ENCODE data around the gene ADAMTS14. TPM values are rescaled to one million over a fixed set of nuclear protein-coding genes. Genes with fewer than 3 reads are reported as not detected.
"Not testable (repeated sequence)": the region's sequence is repeated elsewhere in the genome, so short reads cannot be mapped to it uniquely, and the experiment has no call there.

The ADAMTS14 gene
- total and polyA plus RNA-seq, 3 experiments from 2014 or later: 0.06 TPM; not detected in 2

DNA sequence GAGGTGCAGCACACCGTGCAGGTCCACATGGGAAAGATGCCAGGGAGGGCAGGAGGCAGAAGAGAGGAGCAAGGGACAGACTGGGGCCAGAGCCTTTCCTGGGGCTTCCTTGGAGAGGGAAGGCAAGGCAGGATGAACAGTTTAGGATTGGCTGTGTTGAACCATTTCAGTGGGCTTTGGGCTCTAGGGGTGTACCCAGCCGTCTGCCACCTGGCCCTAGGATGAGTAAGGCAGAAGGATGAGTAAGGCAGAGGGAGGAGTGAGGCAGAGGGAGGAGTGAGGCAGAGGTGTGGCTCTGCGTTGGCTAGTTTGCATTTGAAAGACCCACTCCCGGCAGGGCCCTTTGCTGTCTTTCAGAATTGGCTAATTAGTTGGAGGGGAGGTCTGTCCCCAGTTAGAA lies 38.3 kb upstream of the ADAMTS14 start:
- Histone ChIP-seq H3K36me3 (ENCODE audit: insufficient read depth, low read length) (no peaks in the 10 kb centered on the region), H3K4me1 (ENCODE audit: insufficient read depth, low read length) (no peaks in the 10 kb centered on the region), H3K4me3 (ENCODE audit: low read length) (no peak overlapping the region), H3K27me3 (ENCODE audit: insufficient read depth, low read length, poor library complexity, severe bottlenecking) (no peaks in the 10 kb centered on the region), H3K27ac (ENCODE audit: low read depth, low read length) (no peak overlapping the region), H3K9me3 (ENCODE audit: low read length) (no peaks in the 10 kb centered on the region)
- Mint-ChIP-seq H3K9me3 (peaks cover 0 to 5% (median 4%) of the 10 kb centered on the region in 5 donors), H3K4me1 (no peaks in the 10 kb centered on the region), H3K4me3 (no peak overlapping the region), H3K36me3 (peaks cover 0 to 9% (median 0%) of the 10 kb centered on the region in 3 donors), H3K27me3 (peaks cover 5 to 12% of the 10 kb centered on the region in 2 donors), H3K27ac (peak overlapping the region in 2 of 8 donors; percentile 37 to 80)
- ChIA-PET POLR2A (no interaction called here), CTCF (no interaction called here)
- no peak for DNase-seq

GRCh38 chr10:70634515-70634914 lies 37.8 kb upstream of the ADAMTS14 start:
- H3K27ac Mint-ChIP-seq, POLR2A ChIA-PET, CTCF ChIA-PET: not testable (repeated sequence)

DNA sequence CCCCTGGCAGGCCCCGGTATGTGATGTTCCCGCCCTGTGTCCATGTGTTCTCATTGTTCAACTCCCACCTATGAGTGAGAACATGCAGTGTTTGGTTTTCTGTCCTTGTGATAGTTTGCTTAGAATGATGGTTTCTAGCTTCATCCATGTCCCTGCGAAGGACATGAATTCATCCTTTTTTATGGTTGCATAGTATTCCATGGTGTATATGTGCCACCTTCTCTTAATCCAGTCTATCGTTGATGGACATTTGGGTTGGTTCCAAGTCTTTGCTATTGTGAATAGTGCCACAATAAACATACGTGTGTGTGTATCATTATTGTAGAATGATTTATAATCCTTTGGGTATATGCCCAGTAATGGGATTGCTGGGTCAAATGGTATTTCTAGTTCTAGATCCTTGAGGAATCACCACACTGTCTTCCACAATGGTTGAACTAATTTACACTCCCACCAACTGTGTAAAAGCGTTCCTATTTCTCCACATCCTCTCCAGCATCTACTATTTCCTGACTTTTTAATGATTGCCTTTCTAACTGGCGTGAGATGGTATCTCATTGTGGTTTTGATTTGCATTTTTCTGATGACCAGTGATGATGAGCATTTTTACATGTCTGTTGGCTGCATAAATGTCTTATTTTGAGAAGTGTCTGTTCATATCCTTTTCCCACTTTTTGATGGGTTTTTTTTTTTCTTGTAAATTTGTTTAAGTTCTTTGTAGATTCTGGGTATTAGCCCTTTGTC lies 32.5 kb upstream of the ADAMTS14 start:
- H3K27me3 ChIP-seq (ENCODE audit: insufficient read depth, low read length, poor library complexity, severe bottlenecking); H3K4me1 Mint-ChIP-seq; H3K36me3 ChIP-seq (ENCODE audit: insufficient read depth, low read length); H3K4me3 Mint-ChIP-seq; H3K9me3 Mint-ChIP-seq; H3K27me3 Mint-ChIP-seq; DNase-seq; H3K4me3 ChIP-seq (ENCODE audit: low read length); H3K27ac ChIP-seq (ENCODE audit: low read depth, low read length); H3K4me1 ChIP-seq (ENCODE audit: insufficient read depth, low read length); H3K36me3 Mint-ChIP-seq; CTCF ChIA-PET; H3K9me3 ChIP-seq (ENCODE audit: low read length); H3K27ac Mint-ChIP-seq: not testable (repeated sequence)
- POLR2A ChIA-PET: interaction anchor here (0.7 kb wide), 1 partner anchor 12 kb away, joined by 4 read pairs; no protein-coding TSS in a partner anchor

More at GRCh38 chr10:70634515-70634914, 37.8 kb upstream of the ADAMTS14 start:
- H3K4me3 Mint-ChIP-seq; H3K36me3 Mint-ChIP-seq; H3K36me3 ChIP-seq (ENCODE audit: insufficient read depth, low read length); H3K9me3 ChIP-seq (ENCODE audit: low read length); H3K27ac ChIP-seq (ENCODE audit: low read depth, low read length); DNase-seq; H3K27me3 ChIP-seq (ENCODE audit: insufficient read depth, low read length, poor library complexity, severe bottlenecking); H3K9me3 Mint-ChIP-seq; H3K4me3 ChIP-seq (ENCODE audit: low read length); H3K4me1 Mint-ChIP-seq; H3K4me1 ChIP-seq (ENCODE audit: insufficient read depth, low read length): not testable (repeated sequence)
- H3K27me3 Mint-ChIP-seq: peaks cover 5 to 12% of the 10 kb centered on the region in 2 donors

DNA sequence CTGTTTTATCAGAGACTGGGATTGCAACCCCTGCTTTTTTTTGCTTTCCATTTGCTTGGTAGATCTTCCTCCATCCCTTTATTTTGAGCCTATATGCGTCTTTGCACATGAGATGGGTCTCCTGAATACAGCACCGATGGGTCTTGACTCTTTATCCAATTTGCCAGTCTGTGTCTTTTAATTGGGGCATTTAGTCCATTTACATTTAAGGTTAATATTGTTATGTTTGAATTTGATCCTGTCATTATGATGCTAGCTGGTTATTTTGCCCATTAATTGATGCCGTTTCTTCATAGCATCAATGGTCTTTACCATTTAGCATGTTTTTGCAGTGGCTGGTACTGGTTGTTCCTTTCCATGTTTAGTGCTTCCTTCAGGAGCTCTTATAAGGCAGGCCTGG lies 29.0 kb upstream of the ADAMTS14 start:
- H3K4me1 Mint-ChIP-seq; H3K4me3 Mint-ChIP-seq; POLR2A ChIA-PET; H3K4me1 ChIP-seq (ENCODE audit: insufficient read depth, low read length); DNase-seq; H3K9me3 ChIP-seq (ENCODE audit: low read length); H3K27me3 ChIP-seq (ENCODE audit: insufficient read depth, low read length, poor library complexity, severe bottlenecking); CTCF ChIA-PET; H3K27ac Mint-ChIP-seq; H3K36me3 ChIP-seq (ENCODE audit: insufficient read depth, low read length); H3K27ac ChIP-seq (ENCODE audit: low read depth, low read length); H3K4me3 ChIP-seq (ENCODE audit: low read length); H3K36me3 Mint-ChIP-seq: not testable (repeated sequence)
- Mint-ChIP-seq H3K27me3 (peaks cover 8 to 13% of the 10 kb centered on the region in 2 donors), H3K9me3 (peaks cover 0 to 12% (median 5%) of the 10 kb centered on the region in 5 donors)

DNA sequence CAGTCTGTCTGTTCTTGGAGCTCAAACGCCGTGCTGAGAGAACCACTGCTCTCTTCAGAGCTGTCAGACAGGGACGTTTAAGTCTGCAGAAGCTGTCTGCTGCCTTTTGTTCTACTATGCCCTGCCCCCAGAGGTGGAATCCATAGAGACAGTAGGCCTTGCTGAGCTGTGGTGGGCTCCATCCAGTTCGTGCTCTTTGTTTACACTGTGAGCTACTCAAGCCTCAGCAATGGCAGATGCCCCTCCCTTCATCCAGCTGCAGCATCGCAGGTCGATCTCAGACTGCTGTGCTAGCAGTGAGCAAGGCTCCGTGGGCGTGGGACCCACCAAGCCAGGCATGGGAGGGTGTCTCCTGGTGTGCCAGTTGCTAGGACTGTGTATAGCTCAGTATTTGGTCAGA lies 27.3 kb upstream of the ADAMTS14 start:
- DNase-seq; POLR2A ChIA-PET; H3K36me3 ChIP-seq (ENCODE audit: insufficient read depth, low read length); H3K4me1 ChIP-seq (ENCODE audit: insufficient read depth, low read length); H3K4me1 Mint-ChIP-seq; H3K27me3 ChIP-seq (ENCODE audit: insufficient read depth, low read length, poor library complexity, severe bottlenecking); H3K27ac ChIP-seq (ENCODE audit: low read depth, low read length); H3K4me3 ChIP-seq (ENCODE audit: low read length); H3K4me3 Mint-ChIP-seq; H3K27ac Mint-ChIP-seq; H3K9me3 ChIP-seq (ENCODE audit: low read length): not testable (repeated sequence)
- H3K27me3 Mint-ChIP-seq: peaks cover 8 to 14% of the 10 kb centered on the region in 2 donors
- H3K9me3 Mint-ChIP-seq: peaks cover 0 to 26% (median 20%) of the 10 kb centered on the region in 5 donors
- H3K36me3 Mint-ChIP-seq: peaks cover 0 to 27% (median 7%) of the 10 kb centered on the region in 3 donors
- CTCF ChIA-PET: interaction anchor here (1.4 kb wide), 1 partner anchor 46 kb away, joined by 3 read pairs; no protein-coding TSS in a partner anchor

- H3K27ac Mint-ChIP-seq: peak overlapping the region in 1 of 8 donors; percentile 79
- peaks cover 0 to 43% (median 7%) of the 10 kb centered on the region in 3 donors for H3K36me3 Mint-ChIP-seq
- Histone ChIP-seq H3K4me1 (ENCODE audit: insufficient read depth, low read length) (no peaks in the 10 kb centered on the region), H3K27me3 (ENCODE audit: insufficient read depth, low read length, poor library complexity, severe bottlenecking) (no peaks in the 10 kb centered on the region), H3K4me3 (ENCODE audit: low read length) (no peak overlapping the region), H3K27ac (ENCODE audit: low read depth, low read length) (no peak overlapping the region), H3K9me3 (ENCODE audit: low read length) (peaks cover 7% of the 10 kb centered on the region), H3K36me3 (ENCODE audit: insufficient read depth, low read length) (no peaks in the 10 kb centered on the region)
- H3K9me3 Mint-ChIP-seq: peaks cover 0 to 44% (median 31%) of the 10 kb centered on the region in 5 donors
- H3K4me3 Mint-ChIP-seq: no peak overlapping the region
- ChIA-PET CTCF (no interaction called here), POLR2A (no interaction called here)
- no peaks in the 10 kb centered on the region for H3K4me1 Mint-ChIP-seq
- H3K27me3 Mint-ChIP-seq: peaks cover 4 to 12% of the 10 kb centered on the region in 2 donors
- DNase-seq: no peak
These were observed 25.2 kb upstream of the ADAMTS14 start for GRCh38 chr10:70647086-70647485.

DNA sequence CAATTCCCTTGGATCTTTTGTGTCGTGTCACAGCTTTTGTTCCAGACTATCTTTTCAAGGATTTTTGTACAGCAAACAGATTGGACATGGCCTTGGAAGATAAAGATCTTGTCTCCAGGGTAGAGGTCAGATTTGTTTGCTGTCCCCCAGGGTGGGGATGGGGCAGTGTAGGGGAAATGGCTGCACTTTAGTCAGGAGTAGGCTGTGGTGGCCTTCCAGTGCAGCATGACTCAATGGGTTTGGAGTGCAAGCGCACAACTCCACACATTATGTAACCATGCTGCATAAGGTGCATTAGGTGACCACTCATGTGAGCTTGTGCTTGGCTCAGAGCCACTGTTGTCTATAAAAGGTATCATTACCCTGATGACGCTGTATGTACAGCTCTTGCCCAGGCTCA lies 23.9 kb upstream of the ADAMTS14 start:
- Mint-ChIP-seq H3K4me1 (no peaks in the 10 kb centered on the region), H3K27ac (no peak overlapping the region), H3K27me3 (peaks cover 4 to 12% of the 10 kb centered on the region in 2 donors), H3K9me3 (peaks cover 0 to 51% (median 34%) of the 10 kb centered on the region in 5 donors), H3K4me3 (no peak overlapping the region), H3K36me3 (peaks cover 0 to 47% (median 7%) of the 10 kb centered on the region in 3 donors)
- Histone ChIP-seq H3K4me1 (ENCODE audit: insufficient read depth, low read length) (no peaks in the 10 kb centered on the region), H3K27me3 (ENCODE audit: insufficient read depth, low read length, poor library complexity, severe bottlenecking) (no peaks in the 10 kb centered on the region), H3K4me3 (ENCODE audit: low read length) (no peak overlapping the region), H3K9me3 (ENCODE audit: low read length) (peaks cover 7% of the 10 kb centered on the region), H3K27ac (ENCODE audit: low read depth, low read length) (no peak overlapping the region), H3K36me3 (ENCODE audit: insufficient read depth, low read length) (no peaks in the 10 kb centered on the region)
- POLR2A ChIA-PET: no interaction called here
- no peak for DNase-seq
- CTCF ChIA-PET: interaction anchor here (1.1 to 1.5 kb wide), 2 partner anchors 29 to 99 kb away, joined by 3 read pairs; no protein-coding TSS in a partner anchor

DNA sequence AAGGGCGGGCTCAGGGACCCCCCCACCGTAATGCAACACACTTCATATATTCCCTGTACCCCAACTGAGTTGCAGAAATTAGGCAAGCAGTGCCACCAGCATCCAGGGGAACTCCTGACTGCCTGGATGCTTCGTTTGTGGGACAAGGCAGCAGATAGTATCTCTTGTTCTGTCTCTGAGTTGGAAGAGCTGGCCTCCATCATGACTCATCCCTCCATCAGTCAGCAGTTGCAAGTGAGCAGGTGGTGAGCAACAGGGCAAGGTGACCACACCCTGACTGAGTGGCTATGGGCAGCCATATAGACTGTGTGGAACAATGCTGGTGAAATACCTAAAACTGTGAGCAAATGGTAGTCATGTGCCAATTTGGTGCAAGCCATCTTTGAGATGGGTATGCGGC lies 22.8 kb upstream of the ADAMTS14 start:
- Histone ChIP-seq H3K9me3 (ENCODE audit: low read length) (peaks cover 7% of the 10 kb centered on the region), H3K27me3 (ENCODE audit: insufficient read depth, low read length, poor library complexity, severe bottlenecking) (no peaks in the 10 kb centered on the region), H3K4me3 (ENCODE audit: low read length) (no peak overlapping the region), H3K27ac (ENCODE audit: low read depth, low read length) (no peak overlapping the region), H3K36me3 (ENCODE audit: insufficient read depth, low read length) (no peaks in the 10 kb centered on the region), H3K4me1 (ENCODE audit: insufficient read depth, low read length) (no peaks in the 10 kb centered on the region)
- Mint-ChIP-seq H3K9me3 (peaks cover 0 to 51% (median 34%) of the 10 kb centered on the region in 5 donors), H3K27me3 (peaks cover 4 to 12% of the 10 kb centered on the region in 2 donors), H3K4me1 (no peaks in the 10 kb centered on the region), H3K36me3 (peaks cover 0 to 47% (median 7%) of the 10 kb centered on the region in 3 donors), H3K27ac (no peak overlapping the region), H3K4me3 (no peak overlapping the region)
- POLR2A ChIA-PET: no interaction called here
- no peak for DNase-seq
- CTCF ChIA-PET: no interaction called here

All from CD8-positive, alpha-beta memory T cell (primary cell).